LHCN-M2 (cell line): Measurements from ENCODE around the gene TTLL10. TPM values are rescaled to one million over a fixed set of nuclear protein-coding genes. Genes with fewer than 3 reads are reported as not detected.
"Not testable (repeated sequence)": the region's sequence is repeated elsewhere in the genome, so short reads cannot be mapped to it uniquely, and the experiment has no call there.

Experiments used
- DNase-seq: peaks from one replicate; pipeline ENCODE4 v3.0.0-alpha.2; 2012; ENCODE audit warnings: low read depth
- total RNA-seq: library from RNA; depleted of rRNA; stranded (reverse); fragments of >200 nt; gene quantifications from 2 replicates; pipeline ENCODE4 v1.2.3, GENCODE V29; 2014

TTLL10 gene
- total RNA-seq, 1 experiment from 2014 or later = not detected

GRCh38 chr1:1183833-1184775 lies 10.4 kb downstream of the TTLL10 start:
- DNase-seq = no peak

GRCh38 chr1:1185101-1185765 lies 11.6 kb downstream of the TTLL10 start:
- DNase-seq = no peak

- DNase-seq = peak; percentile 20
Observed at GRCh38 chr1:1187938-1188337, 14.3 kb downstream of the TTLL10 start.

GRCh38 chr1:1189111-1189510 lies 15.4 kb downstream of the TTLL10 start:
- DNase-seq = no peak

- DNase-seq = no peak
Observed at GRCh38 chr1:1191734-1192133, 18.1 kb downstream of the TTLL10 start.

GRCh38 chr1:1194723-1195122 lies 21.0 kb downstream of the TTLL10 start:
- no peak for DNase-seq

- DNase-seq = not testable (repeated sequence)
Observed at GRCh38 chr1:1195726-1196125, 22.0 kb downstream of the TTLL10 start.

- DNase-seq = no peak
Observed at GRCh38 chr1:1196431-1197187, 22.9 kb downstream of the TTLL10 start.

GRCh38 chr1:1197188-1197500 lies 23.5 kb downstream of the TTLL10 start:
- DNase-seq = no peak

GRCh38 chr1:1197551-1198422 lies 24.1 kb downstream of the TTLL10 start:
- no peak for DNase-seq

GRCh38 chr1:1198423-1199140 lies 24.9 kb downstream of the TTLL10 start:
- no peak for DNase-seq

GRCh38 chr1:1199141-1199960 lies 25.7 kb downstream of the TTLL10 start:
- no peak for DNase-seq

- no peak for DNase-seq
Observed at GRCh38 chr1:1199961-1200875, 26.5 kb downstream of the TTLL10 start.

- no peak for DNase-seq
Observed at GRCh38 chr1:1200876-1201810, 27.5 kb downstream of the TTLL10 start.

GRCh38 chr1:1202831-1203560 lies 29.3 kb downstream of the TTLL10 start:
- no peak for DNase-seq

GRCh38 chr1:1203561-1204424 lies 30.1 kb downstream of the TTLL10 start:
- DNase-seq = no peak
